Chondrocyte (in vitro differentiated cells): Measurements from ENCODE around the gene GFPT1. TPM values are rescaled to one million over a fixed set of nuclear protein-coding genes. Genes with fewer than 3 reads are reported as not detected.
A peak's percentile ranks its signal among the peaks of the same experiment; 100 is the strongest.

ENCODE experiments used
- DNase-seq: peaks from one replicate; pipeline ENCODE4 v3.0.0; 2021; ENCODE audit warnings: mixed read lengths, low spot score
- H3K27ac Mint-ChIP-seq: one replicate; pipeline ENCODE4 v1.8.0; 2021; ENCODE audit warnings: mild to moderate bottlenecking, moderate library complexity, mixed read lengths; ENCODE audit not compliant: unreplicated experiment
- H3K27me3 Mint-ChIP-seq: 2 replicates; pipeline ENCODE4 v1.8.0; 2021; ENCODE audit warnings: low read depth, mixed read lengths
- H3K36me3 Mint-ChIP-seq: 2 replicates; pipeline ENCODE4 v1.8.0; 2021; ENCODE audit warnings: low read depth, mixed read lengths
- H3K4me1 Mint-ChIP-seq: 2 replicates; pipeline ENCODE4 v1.8.0; 2021; ENCODE audit warnings: low read depth, mild to moderate bottlenecking, mixed read lengths
- H3K4me3 Mint-ChIP-seq: one replicate; pipeline ENCODE4 v1.8.0; 2021; ENCODE audit warnings: mild to moderate bottlenecking, moderate library complexity, mixed read lengths; ENCODE audit not compliant: unreplicated experiment
- H3K9me3 Mint-ChIP-seq: 2 replicates; pipeline ENCODE4 v1.8.0; 2021; ENCODE audit warnings: low read depth, mixed read lengths
- CTCF ChIP-seq: fragments of 200-600 bp; sonication (generic); IDR thresholded peaks from 2 replicates; pipeline ENCODE4 v1.5.0; 2021; ENCODE audit warnings: antibody characterized with exemption, mild to moderate bottlenecking, moderate library complexity
- long read RNA-seq: library from polyadenylated mRNA; stranded (forward); transcript quantifications from one replicate; pipeline ENCODE4 v2.0.0, GENCODE V29; 2021
- total RNA-seq: library from RNA; stranded (reverse); gene quantifications from 3 replicates; pipeline ENCODE4 v1.2.1, GENCODE V29; 2021

Gene GFPT1
- 102 to 144 TPM (median 142 TPM) in 3 replicates for total RNA-seq
- long read RNA-seq, full-length matches to known transcripts, result 371 of 429 reads
- long read RNA-seq, partial matches to known transcripts, result 23 of 429 reads
- long read RNA-seq, other reads (novel, unspliced or antisense), result 35 of 429 reads

GRCh38 chr2:69386789-69387734 is at the start of gene GFPT1:
Gene GFPT1 (minus strand): TSS chr2:69387227. CDS start chr2:69387071, 156 bp downstream.
- Mint-ChIP-seq H3K27me3 (no peaks in the 10 kb centered on the region), H3K9me3 (no peaks in the 10 kb centered on the region), H3K27ac (peak within 1 kb of the TSS; percentile 98), H3K4me1 (peaks cover 47% of the 10 kb centered on the region), H3K36me3 (peaks cover 6% of the 10 kb centered on the region), H3K4me3 (peak within 1 kb of the TSS; percentile 84)
- peak; percentile 97 for DNase-seq
- no peak for TF ChIP-seq CTCF

DNA sequence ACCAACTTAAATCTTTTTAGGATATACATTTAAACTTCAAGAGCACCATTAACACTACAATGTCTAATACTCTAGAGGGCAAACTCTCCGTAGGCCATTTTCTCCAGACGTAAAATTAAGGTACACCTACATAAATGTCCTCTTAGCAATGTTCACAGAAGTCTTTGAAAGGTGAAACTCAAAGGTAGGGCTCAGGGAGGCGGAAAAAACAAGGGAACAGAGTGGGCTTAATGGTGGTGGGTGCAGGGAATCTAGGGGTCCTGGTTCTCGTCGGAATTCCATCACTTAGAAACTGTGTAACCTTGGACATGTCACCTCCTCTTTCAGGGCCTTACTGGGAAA is 49.5 kb upstream of the GFPT1 start:
- no peaks in the 10 kb centered on the region for H3K9me3 Mint-ChIP-seq
- peak overlapping the region; percentile 99 for H3K27ac Mint-ChIP-seq
- H3K27me3 Mint-ChIP-seq, result no peaks in the 10 kb centered on the region
- peaks cover 24% of the 10 kb centered on the region for H3K4me1 Mint-ChIP-seq
- no peak for TF ChIP-seq CTCF
- DNase-seq, result no peak
- H3K36me3 Mint-ChIP-seq, result no peaks in the 10 kb centered on the region
- H3K4me3 Mint-ChIP-seq, result peak overlapping the region; percentile 94

- H3K4me1 Mint-ChIP-seq, result peaks cover 24% of the 10 kb centered on the region
- no peaks in the 10 kb centered on the region for H3K36me3 Mint-ChIP-seq
- TF ChIP-seq CTCF, result no peak
- H3K9me3 Mint-ChIP-seq, result no peaks in the 10 kb centered on the region
- H3K4me3 Mint-ChIP-seq, result no peak overlapping the region
- no peak for DNase-seq
- no peak overlapping the region for H3K27ac Mint-ChIP-seq
- no peaks in the 10 kb centered on the region for H3K27me3 Mint-ChIP-seq
These were observed 47.7 kb upstream of the GFPT1 start for GRCh38 chr2:69434753-69435152.

DNA sequence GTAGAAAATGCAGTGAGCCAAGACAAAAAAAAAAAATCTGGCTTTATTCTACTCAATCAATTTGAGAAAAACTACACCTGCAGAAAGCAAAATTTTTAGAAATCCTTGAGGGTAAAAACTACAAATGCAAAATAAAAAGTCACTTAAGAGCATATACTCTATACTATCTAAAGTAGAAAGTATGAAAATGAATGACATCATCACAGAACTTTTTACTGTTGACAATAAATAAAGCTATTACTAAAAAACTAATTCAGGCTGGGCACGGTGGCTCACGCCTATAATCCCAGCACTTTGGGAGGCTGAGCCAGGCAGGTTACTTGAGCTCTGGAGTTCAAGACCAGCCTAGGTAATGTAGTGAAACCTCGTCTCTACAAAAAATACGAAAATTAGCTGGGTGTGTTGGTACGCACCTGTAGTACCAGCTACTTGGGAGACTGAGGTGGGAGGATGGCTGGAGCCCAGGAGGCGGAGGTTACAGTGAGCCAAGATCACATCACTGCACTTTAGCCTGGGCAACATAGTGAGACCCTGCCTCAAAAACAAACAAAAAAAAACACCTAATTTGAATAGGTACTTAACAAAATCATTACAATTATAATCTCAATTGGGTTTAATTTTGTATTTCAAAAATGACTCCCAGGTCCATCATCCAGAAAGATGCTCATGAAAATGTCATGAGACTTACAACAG is 42.6 kb upstream of the GFPT1 start:
- Mint-ChIP-seq H3K36me3 (peaks cover 4% of the 10 kb centered on the region), H3K27me3 (no peaks in the 10 kb centered on the region)

More for the DNA sequence above, 42.6 kb upstream of the GFPT1 start:
- H3K4me1 Mint-ChIP-seq, result peaks cover 8% of the 10 kb centered on the region
- TF ChIP-seq CTCF, result no peak
- DNase-seq, result no peak
- no peaks in the 10 kb centered on the region for H3K9me3 Mint-ChIP-seq
- no peak overlapping the region for H3K4me3 Mint-ChIP-seq
- no peak overlapping the region for H3K27ac Mint-ChIP-seq
